ENCODE measurements around the gene CTCF. TPM values are rescaled to one million over a fixed set of nuclear protein-coding genes. Genes with fewer than 3 reads are reported as not detected.

CTCF gene
- total RNA-seq, 1 experiment from 2014 or later, result 33.1 TPM

GRCh38 chr16:67667453-67667816, 105.1 kb downstream of the CTCF start:
- POLR2A ChIA-PET, result no interaction called here
- Histone ChIP-seq H3K4me3 (ENCODE audit: low read depth in 2 of 2, low read length in 2 of 2) (no peak overlapping the region; a peak in 1 of 4 replicates), H3K9me3 (ENCODE audit: control insufficient read depth, insufficient read depth, low read depth, low read length) (no peaks in the 10 kb centered on the region), H3K4me1 (ENCODE audit: control insufficient read depth, insufficient read depth, low read length) (peaks cover 14% of the 10 kb centered on the region), H3K27ac (ENCODE audit: low read length) (0 out of 2 replicates have a peak overlapping the region, but pooled peaks have one; percentile 75), H3K27me3 (ENCODE audit: control insufficient read depth, insufficient read depth, low read length) (no peaks in the 10 kb centered on the region), H3K36me3 (ENCODE audit: control insufficient read depth, insufficient read depth, low read length) (no peaks in the 10 kb centered on the region)
- intact Hi-C loops (cut with micrococcal nuclease; ENCODE audit: unreplicated experiment) (no loop called here), in situ Hi-C loops (cut with HindIII; ENCODE audit: low pct_unique_long_range_greater_than_20kb, low sequenced_read_pairs) (no loop called here)
- CTCF ChIA-PET, result interaction anchor here (0.7 to 1.2 kb wide), 3 partner anchors 12 to 146 kb away, joined by 3 to 6 read pairs (median 4); no protein-coding TSS in a partner anchor
- ATAC-seq (peak; percentile 4; the same call in 1 of the 2 replicates), DNase-seq (ENCODE audit: low read depth, low spot score) (no peak)
- TF ChIP-seq TCF7L2 (IDR thresholded peaks at IDR 0.05; ENCODE audit: low read depth, low read length), result no peak
- no peak for TF ChIP-seq REST (IDR thresholded peaks at IDR 0.05; ENCODE audit: insufficient read depth in 1 of 2, low read depth in 2 of 2, low read length in 1 of 2)
- no peak for TF ChIP-seq CTCF (IDR thresholded peaks at IDR 0.05)
- no peak for TF ChIP-seq SIN3A (IDR thresholded peaks at IDR 0.05; ENCODE audit: borderline replicate concordance, insufficient read depth, low read depth, low read length)
- TF ChIP-seq POLR2AphosphoS5 (IDR thresholded peaks at IDR 0.05; ENCODE audit: low read depth, low read length), result no peak
- BruUV-seq (replicated peaks), result no TSS peak

- in situ Hi-C loops (cut with HindIII; ENCODE audit: low pct_unique_long_range_greater_than_20kb, low sequenced_read_pairs) (no loop called here), intact Hi-C loops (cut with micrococcal nuclease; ENCODE audit: unreplicated experiment) (no loop called here)
- H3K27ac ChIP-seq (ENCODE audit: low read length), result no peak overlapping the region
- no TSS peak for BruUV-seq (replicated peaks)
- no peaks in the 10 kb centered on the region for H3K27me3 ChIP-seq (ENCODE audit: control insufficient read depth, insufficient read depth, low read length)
- no peaks in the 10 kb centered on the region for H3K36me3 ChIP-seq (ENCODE audit: control insufficient read depth, insufficient read depth, low read length)
- ChIA-PET POLR2A (no interaction called here), CTCF (interaction anchor here (0.7 to 1.2 kb wide), 3 partner anchors 12 to 147 kb away, joined by 3 to 6 read pairs (median 4); no protein-coding TSS in a partner anchor)
- TF ChIP-seq CTCF (IDR thresholded peaks at IDR 0.05) (peak; percentile 81), REST (IDR thresholded peaks at IDR 0.05; ENCODE audit: insufficient read depth in 1 of 2, low read depth in 2 of 2, low read length in 1 of 2) (no peak), POLR2AphosphoS5 (IDR thresholded peaks at IDR 0.05; ENCODE audit: low read depth, low read length) (no peak; the same call in 1 of the 2 replicates)
- H3K9me3 ChIP-seq (ENCODE audit: control insufficient read depth, insufficient read depth, low read depth, low read length), result no peaks in the 10 kb centered on the region
- peak; percentile 86 for ATAC-seq
- H3K4me1 ChIP-seq (ENCODE audit: control insufficient read depth, insufficient read depth, low read length), result peaks cover 14% of the 10 kb centered on the region
- DNase-seq (ENCODE audit: low read depth, low spot score), result peak; percentile 60
- H3K4me3 ChIP-seq (ENCODE audit: low read depth in 2 of 2, low read length in 2 of 2), result no peak overlapping the region
These were observed 105.6 kb downstream of the CTCF start for GRCh38 chr16:67667817-67668494.

Data from Panc1 (cell line).